AG09309 (cell line): ENCODE results near the gene CWF19L1.

Experiments
- DNase-seq: peaks from one replicate; pipeline ENCODE4 v3.0.0-alpha.2; 2010; ENCODE audit warnings: low read depth
- H3K4me3 ChIP-seq: 2 replicates; pipeline ENCODE4 v1.5.1; 2011; ENCODE audit warnings: mild to moderate bottlenecking, low read depth, low read length, moderate library complexity; ENCODE audit not compliant: control insufficient read depth
- TF ChIP-seq, protein P1 (sequence below): IDR thresholded peaks from 2 replicates; pipeline ENCODE4 v1.5.1; 2011; ENCODE audit warnings: mild to moderate bottlenecking, low read depth, low read length, inconsistent platforms; ENCODE audit not compliant: insufficient read depth, control insufficient read depth; ENCODE audit errors: missing control alignments

The CWF19L1 gene

DNA sequence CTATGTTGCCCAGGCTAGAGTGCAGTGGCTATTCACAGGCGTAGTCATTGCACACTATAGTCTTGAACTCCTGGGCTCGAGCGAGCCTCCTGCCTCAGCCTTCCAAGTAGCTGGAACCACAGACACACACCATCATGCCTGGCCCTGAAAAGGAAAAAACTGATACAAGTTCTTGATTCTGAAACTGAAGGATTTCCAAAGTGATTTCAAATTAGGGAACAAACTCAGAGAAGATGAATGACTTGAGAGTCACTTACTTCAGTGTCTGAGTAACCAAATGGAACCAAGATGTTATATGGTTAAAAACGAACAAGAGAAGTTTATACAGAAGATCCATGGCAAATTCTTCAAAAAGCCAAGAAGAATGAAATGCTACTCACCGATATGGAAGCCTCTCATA is 14.4 kb downstream of the CWF19L1 start:
- no peak overlapping the region for H3K4me3 ChIP-seq
- no peak for DNase-seq
- TF ChIP-seq, protein P1, sequence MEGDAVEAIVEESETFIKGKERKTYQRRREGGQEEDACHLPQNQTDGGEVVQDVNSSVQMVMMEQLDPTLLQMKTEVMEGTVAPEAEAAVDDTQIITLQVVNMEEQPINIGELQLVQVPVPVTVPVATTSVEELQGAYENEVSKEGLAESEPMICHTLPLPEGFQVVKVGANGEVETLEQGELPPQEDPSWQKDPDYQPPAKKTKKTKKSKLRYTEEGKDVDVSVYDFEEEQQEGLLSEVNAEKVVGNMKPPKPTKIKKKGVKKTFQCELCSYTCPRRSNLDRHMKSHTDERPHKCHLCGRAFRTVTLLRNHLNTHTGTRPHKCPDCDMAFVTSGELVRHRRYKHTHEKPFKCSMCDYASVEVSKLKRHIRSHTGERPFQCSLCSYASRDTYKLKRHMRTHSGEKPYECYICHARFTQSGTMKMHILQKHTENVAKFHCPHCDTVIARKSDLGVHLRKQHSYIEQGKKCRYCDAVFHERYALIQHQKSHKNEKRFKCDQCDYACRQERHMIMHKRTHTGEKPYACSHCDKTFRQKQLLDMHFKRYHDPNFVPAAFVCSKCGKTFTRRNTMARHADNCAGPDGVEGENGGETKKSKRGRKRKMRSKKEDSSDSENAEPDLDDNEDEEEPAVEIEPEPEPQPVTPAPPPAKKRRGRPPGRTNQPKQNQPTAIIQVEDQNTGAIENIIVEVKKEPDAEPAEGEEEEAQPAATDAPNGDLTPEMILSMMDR, result no peak

DNA sequence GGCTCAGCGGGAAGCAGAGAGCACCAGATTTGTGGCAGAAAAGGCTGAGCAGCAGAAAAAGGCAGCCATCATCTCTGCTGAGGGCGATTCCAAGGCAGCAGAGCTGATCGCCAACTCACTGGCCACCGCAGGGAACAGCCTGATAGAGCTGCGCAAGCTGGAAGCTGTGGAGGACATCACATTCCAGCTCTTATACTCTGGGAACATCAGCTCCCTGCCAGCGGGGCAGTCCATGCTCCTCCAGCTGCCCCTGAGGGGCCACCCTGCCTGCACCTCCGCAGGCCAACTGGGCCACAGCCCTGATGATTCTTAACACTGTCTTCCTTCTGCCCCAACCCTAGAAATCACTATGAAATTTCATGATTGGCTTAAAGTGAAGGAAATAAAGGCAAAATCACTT is 18.6 kb downstream of the CWF19L1 start:
- no peak for DNase-seq
- H3K4me3 ChIP-seq, result no peak overlapping the region

DNA sequence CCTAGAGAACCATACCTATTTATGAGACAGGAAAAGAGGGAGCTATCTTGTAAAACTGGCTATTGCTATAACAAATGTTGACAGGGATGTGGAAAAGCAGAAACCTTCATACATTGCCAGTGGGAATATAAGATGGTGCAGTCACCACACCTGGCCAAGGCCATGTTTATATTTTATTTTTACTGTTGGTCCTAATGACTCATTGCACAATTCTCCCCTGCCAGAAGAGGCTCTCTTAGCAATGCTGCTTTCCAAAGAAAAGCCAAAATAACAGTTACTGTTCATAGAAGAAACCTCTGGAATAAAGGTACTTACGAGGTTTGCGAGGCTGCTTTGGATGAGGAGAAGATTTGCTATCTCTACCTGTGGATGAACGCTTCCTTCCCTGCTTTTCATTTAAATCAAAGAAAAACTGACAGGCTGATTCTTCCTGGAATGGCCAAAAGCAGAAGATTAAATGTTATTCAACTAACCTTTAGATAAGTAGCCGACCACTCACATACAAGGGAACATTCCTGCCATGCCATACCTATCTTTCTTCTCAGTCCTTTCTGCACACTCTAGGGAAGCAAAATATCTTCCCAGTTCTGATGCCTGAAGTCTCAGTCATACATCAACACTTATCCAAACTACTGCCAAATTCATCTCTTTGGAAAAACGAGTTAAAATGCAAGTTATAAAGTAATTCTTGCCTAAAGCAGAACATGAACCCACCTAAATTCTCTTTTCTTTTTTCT is 21.8 kb downstream of the CWF19L1 start:
- no peak overlapping the region for H3K4me3 ChIP-seq
- TF ChIP-seq, protein P1, result no peak
- no peak for DNase-seq

More for the DNA sequence above, 18.6 kb downstream of the CWF19L1 start:
- TF ChIP-seq, protein P1, result no peak

- H3K4me3 ChIP-seq, result no peak overlapping the region
- DNase-seq, result no peak
- TF ChIP-seq, protein P1, result no peak
These were observed 27.6 kb downstream of the CWF19L1 start for GRCh38 chr10:100239851-100240250.

DNA sequence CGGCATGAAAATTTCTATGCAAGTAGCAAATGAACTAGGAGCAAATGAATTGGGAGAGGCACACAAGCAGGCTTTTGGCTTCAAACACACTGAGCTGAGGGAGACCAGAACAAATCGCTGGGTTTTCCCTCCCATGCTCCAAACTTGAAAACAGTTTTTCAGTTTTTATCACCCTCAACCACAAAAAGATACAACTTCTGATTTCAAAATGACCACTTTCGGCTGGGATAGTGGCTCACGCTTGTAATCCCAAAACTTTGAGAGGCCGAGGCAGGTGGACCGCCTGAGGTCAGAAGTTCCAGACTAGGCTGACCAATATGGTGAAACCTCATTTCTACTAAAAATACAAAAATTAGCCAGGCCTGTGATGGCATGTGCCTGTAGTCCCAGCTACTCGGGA is 29.0 kb downstream of the CWF19L1 start:
- TF ChIP-seq, protein P1, result no peak
- H3K4me3 ChIP-seq, result no peak overlapping the region

GRCh38 chr10:100232101-100232500 is 35.3 kb downstream of the CWF19L1 start:
- TF ChIP-seq, protein P1, result no peak
- H3K4me3 ChIP-seq, result no peak overlapping the region
- no peak for DNase-seq

More for the DNA sequence above, 29.0 kb downstream of the CWF19L1 start:
- no peak for DNase-seq

GRCh38 chr10:100229819-100230422 is 37.5 kb downstream of the CWF19L1 start:
- TF ChIP-seq, protein P1, result no peak
- peak overlapping the region; percentile 74 for H3K4me3 ChIP-seq
- no peak for DNase-seq
